Right atrium auricular region (tissue), 2 donors: ENCODE data around the gene MBD4. TPM values are rescaled to one million over a fixed set of nuclear protein-coding genes. Genes with fewer than 3 reads are reported as not detected.

ENCODE experiments used
- DNase-seq: peaks from one replicate; pipeline ENCODE4 v3.0.0-alpha.2; 2019; ENCODE audit warnings: low spot score
- H3K27ac ChIP-seq, 2 donors: fragments of 200-600 bp; sonication (generic); 1 replicate in 1 of 2; 2 replicates in 1 of 2; pipeline ENCODE4 v1.5.1; 2016 to 2019
- H3K27me3 ChIP-seq, 2 donors: fragments of 200-600 bp; sonication (generic); one replicate each; pipeline versions ENCODE4 v1.5.1 to v1.6.0; 2017 to 2019
- H3K36me3 ChIP-seq: fragments of 200-600 bp; sonication (generic); one replicate; pipeline ENCODE4 v1.5.1; 2016
- H3K4me1 ChIP-seq, 2 donors: fragments of 200-600 bp; sonication (generic); one replicate each; pipeline versions ENCODE4 v1.5.1 to v1.6.0; 2017 to 2019
- H3K4me3 ChIP-seq, 2 donors: fragments of 200-600 bp; sonication (generic); 1 replicate in 1 of 2; 2 replicates in 1 of 2; pipeline ENCODE4 v1.5.1; 2017 to 2019; ENCODE audit warnings: mild to moderate bottlenecking in 1 of 2, moderate library complexity in 1 of 2
- H3K9me3 ChIP-seq, 2 donors: fragments of 200-600 bp; sonication (generic); one replicate each; pipeline ENCODE4 v1.5.1; 2019
- CTCF ChIP-seq, 2 donors: fragments of 200-600 bp; sonication (generic); IDR thresholded peaks; one replicate each; pipeline ENCODE4 v1.5.1; 2019; ENCODE audit warnings: antibody characterized with exemption in 2 of 2
- total RNA-seq, 2 donors: library from RNA; depleted of rRNA; stranded (reverse); fragments of >200 nt; gene quantifications; one replicate each; pipeline ENCODE4 v1.1.0, GENCODE V29; 2016

Gene MBD4
- total RNA-seq, 2 donors from 2014 or later, result 17.8 to 26.4 TPM

- peaks cover 0 to 47% of the 10 kb centered on the region in 2 donors for H3K4me1 ChIP-seq
- H3K4me3 ChIP-seq, result no peak overlapping the region
- TF ChIP-seq CTCF (IDR thresholded peaks at IDR 0.05), result no peak
- no peaks in the 10 kb centered on the region for H3K9me3 ChIP-seq
- H3K36me3 ChIP-seq, result peaks cover 3% of the 10 kb centered on the region
- no peaks in the 10 kb centered on the region for H3K27me3 ChIP-seq
- no peak for DNase-seq
- peak overlapping the region; percentile 85 to 92 for H3K27ac ChIP-seq
These were observed 2.7 kb upstream of the MBD4 start for GRCh38 chr3:129442486-129442885.

GRCh38 chr3:129441782-129442181 is 2.0 kb upstream of the MBD4 start:
- Histone ChIP-seq H3K27ac (peak overlapping the region; percentile 85 to 92), H3K4me1 (peaks cover 0 to 47% of the 10 kb centered on the region in 2 donors), H3K4me3 (no peak overlapping the region), H3K9me3 (no peaks in the 10 kb centered on the region), H3K36me3 (peaks cover 9% of the 10 kb centered on the region), H3K27me3 (no peaks in the 10 kb centered on the region)
- DNase-seq, result no peak
- TF ChIP-seq CTCF (IDR thresholded peaks at IDR 0.05), result no peak

GRCh38 chr3:129441215-129441614 is 1.5 kb upstream of the MBD4 start:
- Histone ChIP-seq H3K4me3 (peak overlapping the region in 1 of 2 donors; percentile 82), H3K27ac (peak overlapping the region; percentile 85 to 92), H3K27me3 (no peaks in the 10 kb centered on the region), H3K4me1 (peaks cover 0 to 47% of the 10 kb centered on the region in 2 donors), H3K36me3 (peaks cover 13% of the 10 kb centered on the region), H3K9me3 (no peaks in the 10 kb centered on the region)
- TF ChIP-seq CTCF (IDR thresholded peaks at IDR 0.05), result no peak
- no peak for DNase-seq

- DNase-seq, result no peak
- no peaks in the 10 kb centered on the region for H3K9me3 ChIP-seq
- H3K36me3 ChIP-seq, result peaks cover 18% of the 10 kb centered on the region
- no peak for TF ChIP-seq CTCF (IDR thresholded peaks at IDR 0.05)
- H3K27me3 ChIP-seq, result no peaks in the 10 kb centered on the region
- peak overlapping the region; percentile 82 to 88 for H3K4me3 ChIP-seq
- peak overlapping the region; percentile 85 to 92 for H3K27ac ChIP-seq
- H3K4me1 ChIP-seq, result peaks cover 0 to 47% of the 10 kb centered on the region in 2 donors
These were observed 956 bp upstream of the MBD4 start for GRCh38 chr3:129440618-129441190.

- peak; percentile 73 for DNase-seq
These were observed 427 bp downstream of the MBD4 start for GRCh38 chr3:129439226-129439816.

More at GRCh38 chr3:129439226-129439816, 427 bp downstream of the MBD4 start:
- Histone ChIP-seq H3K9me3 (no peaks in the 10 kb centered on the region), H3K27ac (peak overlapping the region; percentile 85 to 92), H3K4me1 (peaks cover 0 to 59% of the 10 kb centered on the region in 2 donors), H3K4me3 (peak overlapping the region; percentile 82 to 88), H3K27me3 (no peaks in the 10 kb centered on the region), H3K36me3 (peaks cover 26% of the 10 kb centered on the region)
- TF ChIP-seq CTCF (IDR thresholded peaks at IDR 0.05), result no peak
